ENCODE results near the gene NISCH.

GRCh38 chr3:52494445-52494844 lies 39.0 kb downstream of the NISCH start:
- TF ChIP-seq SP1 (IDR thresholded peaks at IDR 0.05; ENCODE audit: low read depth, low read length), result no peak
- TF ChIP-seq RXRA (IDR thresholded peaks at IDR 0.05; ENCODE audit: insufficient read depth, low read depth, low read length), result no peak
- TF ChIP-seq YY1 (IDR thresholded peaks at IDR 0.05; ENCODE audit: low read depth, low read length), result no peak
- no peak for TF ChIP-seq POLR2A (IDR thresholded peaks at IDR 0.05; ENCODE audit: control extremely low read depth in 1 of 2, low read depth in 2 of 2, low read length in 2 of 2)
- no peak for TF ChIP-seq SP4 (IDR thresholded peaks at IDR 0.05; ENCODE audit: low read length)

Measured in H1 (cell line).